SU-DHL-6 (cell line): ENCODE results near the gene SEZ6.

ENCODE experiments used
- H2AFZ ChIP-seq: fragments of 200-600 bp; sonication (generic); 2 replicates; pipeline ENCODE4 v1.6.1; 2014; ENCODE audit warnings: low read depth, mild to moderate bottlenecking, moderate library complexity, mixed read lengths, antibody characterized with exemption, low read length; ENCODE audit not compliant: severe bottlenecking
- H3F3A ChIP-seq: fragments of 200-600 bp; shearing (Covaris generic); 2 replicates; pipeline ENCODE4 v1.6.0; 2016; ENCODE audit warnings: antibody characterized with exemption, mild to moderate bottlenecking; ENCODE audit not compliant: insufficient read depth
- H3K27ac ChIP-seq: fragments of 200-600 bp; sonication (generic); 2 replicates; pipeline ENCODE4 v1.5.1; 2016; ENCODE audit warnings: low read depth, mild to moderate bottlenecking, low read length, moderate library complexity, mixed read lengths
- H3K27me3 ChIP-seq: fragments of 200-600 bp; sonication (generic), shearing (Covaris generic); 2 replicates; pipeline ENCODE4 v1.6.0; 2014; ENCODE audit warnings: mild to moderate bottlenecking, low read length
- H3K36me3 ChIP-seq: fragments of 200-600 bp; sonication (generic); 2 replicates; pipeline ENCODE4 v1.6.1; 2014; ENCODE audit warnings: mild to moderate bottlenecking, low read length, mixed read lengths
- H3K4me2 ChIP-seq: fragments of 300-600, 200-600 bp; shearing (Covaris generic), sonication (generic); 2 replicates; pipeline ENCODE4 v1.6.0; 2014; ENCODE audit warnings: low read length, low read depth, mild to moderate bottlenecking; ENCODE audit not compliant: poor library complexity, severe bottlenecking
- H3K4me3 ChIP-seq: fragments of 200-600 bp; sonication (generic); 2 replicates; pipeline ENCODE4 v1.5.1; 2014; ENCODE audit warnings: antibody characterized with exemption, low read length, mild to moderate bottlenecking, mixed read lengths; ENCODE audit not compliant: insufficient read depth, poor library complexity, severe bottlenecking
- H3K79me2 ChIP-seq: fragments of 200-600 bp; sonication (generic); 2 replicates; pipeline ENCODE4 v1.6.1; 2014; ENCODE audit warnings: mild to moderate bottlenecking, low read length, moderate library complexity; ENCODE audit not compliant: insufficient read depth
- H3K9ac ChIP-seq: fragments of 200-600 bp; sonication (generic); 2 replicates; pipeline ENCODE4 v1.7.0; 2014; ENCODE audit warnings: mild to moderate bottlenecking, low read length
- H3K9me2 ChIP-seq: fragments of 200-600 bp; sonication (generic); replicated peaks from 2 replicates; pipeline ENCODE4 v1.6.1; 2014; ENCODE audit warnings: low read length; ENCODE audit not compliant: insufficient read depth
- H3K9me3 ChIP-seq: fragments of 200-600 bp; sonication (generic); 2 replicates; pipeline ENCODE4 v1.6.1; 2014; ENCODE audit warnings: low read length, mixed read lengths; ENCODE audit not compliant: insufficient read depth
- H4K20me1 ChIP-seq: fragments of 200-600 bp; sonication (generic); 2 replicates; pipeline ENCODE4 v1.6.1; 2014; ENCODE audit warnings: low read depth, mild to moderate bottlenecking, antibody characterized with exemption, low read length, moderate library complexity, mixed read lengths
- CTCF ChIP-seq: fragments of 200-600 bp; sonication (generic); IDR thresholded peaks from one replicate; pipeline ENCODE4 v1.5.1; 2017; ENCODE audit warnings: antibody characterized with exemption, mild to moderate bottlenecking, low read length, moderate library complexity; ENCODE audit not compliant: insufficient read depth, poor library complexity, severe bottlenecking
- EZH2phosphoT487 ChIP-seq: fragments of 200-600 bp; sonication (generic), shearing (Covaris generic); conservative IDR thresholded peaks from 2 replicates; pipeline ENCODE4 v1.6.1; 2018; ENCODE audit warnings: mild to moderate bottlenecking, antibody characterized with exemption, low read length, moderate library complexity, mixed read lengths

Gene SEZ6

GRCh38 chr17:28950752-28951427, 54.9 kb downstream of the SEZ6 start:
- H3K9me3 ChIP-seq = no peaks in the 10 kb centered on the region
- H3K4me3 ChIP-seq = peak overlapping the region; percentile 86
- peak overlapping the region; percentile 90 for H3K27ac ChIP-seq
- peaks cover 3% of the 10 kb centered on the region; the same call in 1 of the 2 replicates for H3K36me3 ChIP-seq
- H3K27me3 ChIP-seq = no peaks in the 10 kb centered on the region
- H4K20me1 ChIP-seq = peaks cover 8% of the 10 kb centered on the region; the same call in 1 of the 2 replicates
- H3K9ac ChIP-seq = peak overlapping the region; percentile 87
- H2AFZ ChIP-seq = no peak overlapping the region
- H3K9me2 ChIP-seq = no peaks in the 10 kb centered on the region
- no peak for TF ChIP-seq CTCF
- no peak for TF ChIP-seq EZH2phosphoT487
- peaks cover 53% of the 10 kb centered on the region for H3K79me2 ChIP-seq
- peaks cover 19% of the 10 kb centered on the region for H3F3A ChIP-seq
- peak overlapping the region; percentile 94 for H3K4me2 ChIP-seq

GRCh38 chr17:28950017-28950751, 55.6 kb downstream of the SEZ6 start:
- Histone ChIP-seq H3K27ac (peak overlapping the region; percentile 90), H2AFZ (no peak overlapping the region), H3K9me3 (no peaks in the 10 kb centered on the region), H3K27me3 (no peaks in the 10 kb centered on the region), H4K20me1 (peaks cover 8% of the 10 kb centered on the region; the same call in 1 of the 2 replicates), H3K4me2 (peak overlapping the region; percentile 94), H3K4me3 (peak overlapping the region; percentile 86), H3K9ac (peak overlapping the region; percentile 87), H3K79me2 (peaks cover 60% of the 10 kb centered on the region), H3K9me2 (no peaks in the 10 kb centered on the region), H3K36me3 (peaks cover 3% of the 10 kb centered on the region; the same call in 1 of the 2 replicates), H3F3A (peaks cover 19% of the 10 kb centered on the region)
- no peak for TF ChIP-seq EZH2phosphoT487
- TF ChIP-seq CTCF = no peak

- peak overlapping the region; percentile 94 for H3K4me2 ChIP-seq
- no peak overlapping the region for H2AFZ ChIP-seq
- peak overlapping the region; percentile 87 for H3K9ac ChIP-seq
- peak overlapping the region; percentile 86 for H3K4me3 ChIP-seq
- H3K9me3 ChIP-seq = no peaks in the 10 kb centered on the region
- H3K79me2 ChIP-seq = peaks cover 68% of the 10 kb centered on the region
- peaks cover 19% of the 10 kb centered on the region for H3F3A ChIP-seq
- no peaks in the 10 kb centered on the region for H3K9me2 ChIP-seq
- TF ChIP-seq CTCF (no peak), EZH2phosphoT487 (no peak)
- no peaks in the 10 kb centered on the region for H3K27me3 ChIP-seq
- peaks cover 13% of the 10 kb centered on the region; the same call in 1 of the 2 replicates for H4K20me1 ChIP-seq
- peak overlapping the region; percentile 90 for H3K27ac ChIP-seq
- peaks cover 8% of the 10 kb centered on the region for H3K36me3 ChIP-seq
Observed at GRCh38 chr17:28949185-28950016, 56.4 kb downstream of the SEZ6 start.
